Testis (tissue), 3 donors: ENCODE measurements around the gene LTBR. TPM values are rescaled to one million over a fixed set of nuclear protein-coding genes. Genes with fewer than 3 reads are reported as not detected.

ENCODE experiments used
- DNase-seq: peaks from one replicate; pipeline ENCODE4 v3.0.0-alpha.2; 2019
- H3K27ac ChIP-seq, 2 donors: fragments of 200-600 bp; sonication (generic); one replicate each; pipeline ENCODE4 v1.5.1; 2019
- H3K27me3 ChIP-seq: fragments of 200-600 bp; sonication (generic); one replicate; pipeline ENCODE4 v1.5.1; 2019
- H3K36me3 ChIP-seq: fragments of 200-600 bp; sonication (generic); one replicate; pipeline ENCODE4 v1.5.1; 2017; ENCODE audit warnings: low read depth; ENCODE audit errors: missing control alignments
- H3K4me1 ChIP-seq: fragments of 200-600 bp; sonication (generic); one replicate; pipeline ENCODE4 v1.5.1; 2019
- H3K4me3 ChIP-seq, 2 donors: fragments of 200-600 bp; sonication (generic); one replicate each; pipeline ENCODE4 v1.5.1; 2017 to 2019
- H3K9me3 ChIP-seq: fragments of 200-600 bp; sonication (generic); one replicate; pipeline ENCODE4 v1.5.1; 2017
- CTCF ChIP-seq, 3 experiments: fragments of 450-650 bp in 2 of 3; fragments of 200-600 bp in 1 of 3; sonication (generic) in 1 of 3; IDR thresholded peaks; one replicate each; pipeline ENCODE4 v1.5.1; 2016 to 2019; ENCODE audit warnings: antibody characterized with exemption in 3 of 3, mild to moderate bottlenecking in 2 of 3, moderate library complexity in 1 of 3
- POLR2A ChIP-seq: fragments of 450-650 bp; IDR thresholded peaks from one replicate; pipeline ENCODE4 v1.6.1; 2017; ENCODE audit warnings: antibody characterized with exemption, mild to moderate bottlenecking, moderate library complexity
- WGBS, 2 donors: methylation state at CpG; one replicate each; pipeline ENCODE4 v1.1.5; 2018; 5-methylcytosine and 5-hydroxymethylcytosine counted together
- intact Hi-C: fragments of 100-400 bp; cut with DNase I; formaldehyde crosslinking; loops from one replicate; pipeline ENCODE4 v1.15.1; 2023; ENCODE audit warnings: low total_unique reads
- polyA plus RNA-seq: library from polyadenylated mRNA; stranded (reverse); fragments of 350-450 nt; fragmentation: Illumina TruSeq; extraction: RNeasy Lipid Tissue Mini Kit (QIAGEN cat#74804); gene quantifications from one replicate; pipeline ENCODE4 v1.2.3, GENCODE V29; 2014; ENCODE audit warnings: low read depth, low replicate concordance; ENCODE audit not compliant: insufficient read depth
- total RNA-seq, 2 donors: library from RNA; depleted of rRNA; stranded (reverse); fragments of >200 nt; gene quantifications; one replicate each; pipeline ENCODE4 v1.2.3, GENCODE V29; 2016

Gene LTBR
- total and polyA plus RNA-seq, 3 donors from 2014 or later: 36.6 to 112 (median 81.3) TPM

- Histone ChIP-seq H3K27ac (no peak overlapping the region), H3K9me3 (no peaks in the 10 kb centered on the region), H3K27me3 (no peaks in the 10 kb centered on the region), H3K36me3 (no peaks in the 10 kb centered on the region), H3K4me1 (peaks cover 9% of the 10 kb centered on the region), H3K4me3 (no peak overlapping the region)
- no peak for DNase-seq
- intact Hi-C loops: no loop called here
- 56 to 67% methylated on average over 7 of the region's 7 CpGs for WGBS, 2 donors
- TF ChIP-seq POLR2A: no peak
- TF ChIP-seq CTCF (IDR thresholded peaks at IDR 0.05): no peak
Observed at GRCh38 chr12:6360080-6360571, 23.8 kb upstream of the LTBR start.

GRCh38 chr12:6360578-6361490, 23.1 kb upstream of the LTBR start:
- H3K4me1 ChIP-seq: peaks cover 9% of the 10 kb centered on the region
- H3K27ac ChIP-seq: no peak overlapping the region
- 78 to 79% methylated on average over 11 of the region's 11 CpGs for WGBS, 2 donors
- TF ChIP-seq POLR2A (no peak), CTCF (IDR thresholded peaks at IDR 0.05) (no peak)
- H3K36me3 ChIP-seq: no peaks in the 10 kb centered on the region
- no peak overlapping the region for H3K4me3 ChIP-seq
- no peak for DNase-seq
- no peaks in the 10 kb centered on the region for H3K9me3 ChIP-seq
- intact Hi-C loops: no loop called here
- H3K27me3 ChIP-seq: no peaks in the 10 kb centered on the region

GRCh38 chr12:6361834-6362233, 22.1 kb upstream of the LTBR start:
- H3K9me3 ChIP-seq: no peaks in the 10 kb centered on the region
- intact Hi-C loops: no loop called here

GRCh38 chr12:6362403-6362802, 21.6 kb upstream of the LTBR start:
- Histone ChIP-seq H3K4me1 (peaks cover 9% of the 10 kb centered on the region), H3K27ac (no peak overlapping the region), H3K9me3 (no peaks in the 10 kb centered on the region), H3K4me3 (no peak overlapping the region), H3K36me3 (no peaks in the 10 kb centered on the region), H3K27me3 (no peaks in the 10 kb centered on the region)
- 60 to 84% methylated on average over 3 of the region's 3 CpGs for WGBS, 2 donors
- intact Hi-C loops: no loop called here
- no peak for DNase-seq
- TF ChIP-seq CTCF (IDR thresholded peaks at IDR 0.05) (no peak), POLR2A (no peak)

More at GRCh38 chr12:6361834-6362233, 22.1 kb upstream of the LTBR start:
- Histone ChIP-seq H3K27ac (no peak overlapping the region), H3K4me1 (peaks cover 9% of the 10 kb centered on the region), H3K4me3 (no peak overlapping the region), H3K27me3 (no peaks in the 10 kb centered on the region), H3K36me3 (no peaks in the 10 kb centered on the region)
- TF ChIP-seq CTCF (IDR thresholded peaks at IDR 0.05) (no peak), POLR2A (no peak)
- whole genome bisulfite sequencing, 2 donors: 82 to 85% methylated on average over 14 of the region's 14 CpGs
- DNase-seq: no peak
